Fibroblast of the aortic adventitia (primary cell): Measurements from ENCODE around the gene GPRIN3. TPM values are rescaled to one million over a fixed set of nuclear protein-coding genes. Genes with fewer than 3 reads are reported as not detected.

Experiments used
- DNase-seq: peaks from one replicate; pipeline ENCODE4 v3.0.0-alpha.2; 2010; ENCODE audit warnings: low read depth
- H3K4me3 ChIP-seq: 2 replicates; pipeline ENCODE4 v1.5.1; 2011; ENCODE audit warnings: low read depth, mild to moderate bottlenecking, control low read depth, low read length, moderate library complexity
- total RNA-seq: library from RNA; depleted of rRNA; stranded (reverse); fragments of >200 nt; gene quantifications from 2 replicates; pipeline ENCODE4 v1.2.3, GENCODE V29; 2012; ENCODE audit warnings: low replicate concordance
- TF ChIP-seq, protein P1 (sequence below): IDR thresholded peaks from 2 replicates; pipeline ENCODE4 v1.5.1; 2011; ENCODE audit warnings: mild to moderate bottlenecking, low read length, control low read depth, inconsistent platforms; ENCODE audit not compliant: insufficient read depth

The GPRIN3 gene
- total RNA-seq, 1 donor, result under 0.01 TPM

DNA sequence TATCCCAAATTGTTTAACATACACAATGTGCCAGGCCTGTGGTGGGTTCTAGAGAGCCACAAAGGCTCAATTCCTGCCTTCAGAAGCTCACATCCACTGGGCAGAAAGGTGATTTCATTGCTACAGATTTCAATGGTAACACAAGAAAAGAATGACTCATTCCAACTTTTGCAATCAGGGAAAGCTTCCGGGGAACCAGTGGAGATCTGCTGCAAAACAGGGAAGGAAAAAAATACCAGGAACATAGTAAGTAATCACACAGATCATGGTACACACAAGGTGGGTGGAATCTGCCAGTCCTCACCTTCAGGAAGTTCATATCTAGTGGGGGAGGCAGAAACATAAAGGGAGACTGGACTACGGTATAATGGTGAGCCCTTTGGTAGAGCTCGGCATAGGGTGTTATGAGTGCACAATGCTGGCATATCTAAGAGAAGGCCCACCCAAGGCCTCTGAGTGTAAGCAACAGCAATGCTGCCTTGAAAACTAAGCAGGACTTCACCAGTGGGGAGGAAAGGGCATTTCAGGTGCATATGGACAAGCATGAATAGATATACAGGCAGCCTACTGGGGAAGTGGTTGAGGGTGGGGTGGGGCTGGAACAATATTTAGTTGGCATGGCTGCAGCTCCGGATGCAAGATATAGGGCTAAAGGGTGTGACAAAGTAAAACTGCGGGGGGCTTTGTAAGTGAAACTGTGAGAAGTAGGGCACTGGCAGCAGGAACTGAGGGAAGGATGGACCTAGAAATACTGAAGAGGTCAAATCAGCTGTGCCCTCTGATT is 24.2 kb downstream of the GPRIN3 start:
- TF ChIP-seq, protein P1, sequence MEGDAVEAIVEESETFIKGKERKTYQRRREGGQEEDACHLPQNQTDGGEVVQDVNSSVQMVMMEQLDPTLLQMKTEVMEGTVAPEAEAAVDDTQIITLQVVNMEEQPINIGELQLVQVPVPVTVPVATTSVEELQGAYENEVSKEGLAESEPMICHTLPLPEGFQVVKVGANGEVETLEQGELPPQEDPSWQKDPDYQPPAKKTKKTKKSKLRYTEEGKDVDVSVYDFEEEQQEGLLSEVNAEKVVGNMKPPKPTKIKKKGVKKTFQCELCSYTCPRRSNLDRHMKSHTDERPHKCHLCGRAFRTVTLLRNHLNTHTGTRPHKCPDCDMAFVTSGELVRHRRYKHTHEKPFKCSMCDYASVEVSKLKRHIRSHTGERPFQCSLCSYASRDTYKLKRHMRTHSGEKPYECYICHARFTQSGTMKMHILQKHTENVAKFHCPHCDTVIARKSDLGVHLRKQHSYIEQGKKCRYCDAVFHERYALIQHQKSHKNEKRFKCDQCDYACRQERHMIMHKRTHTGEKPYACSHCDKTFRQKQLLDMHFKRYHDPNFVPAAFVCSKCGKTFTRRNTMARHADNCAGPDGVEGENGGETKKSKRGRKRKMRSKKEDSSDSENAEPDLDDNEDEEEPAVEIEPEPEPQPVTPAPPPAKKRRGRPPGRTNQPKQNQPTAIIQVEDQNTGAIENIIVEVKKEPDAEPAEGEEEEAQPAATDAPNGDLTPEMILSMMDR, result no peak
- DNase-seq, result peak; percentile 9
- no peak overlapping the region for H3K4me3 ChIP-seq

- TF ChIP-seq, protein P1, result no peak
- DNase-seq, result no peak
- H3K4me3 ChIP-seq, result no peak overlapping the region
Measured at GRCh38 chr4:89279385-89279784, 28.2 kb downstream of the GPRIN3 start.

DNA sequence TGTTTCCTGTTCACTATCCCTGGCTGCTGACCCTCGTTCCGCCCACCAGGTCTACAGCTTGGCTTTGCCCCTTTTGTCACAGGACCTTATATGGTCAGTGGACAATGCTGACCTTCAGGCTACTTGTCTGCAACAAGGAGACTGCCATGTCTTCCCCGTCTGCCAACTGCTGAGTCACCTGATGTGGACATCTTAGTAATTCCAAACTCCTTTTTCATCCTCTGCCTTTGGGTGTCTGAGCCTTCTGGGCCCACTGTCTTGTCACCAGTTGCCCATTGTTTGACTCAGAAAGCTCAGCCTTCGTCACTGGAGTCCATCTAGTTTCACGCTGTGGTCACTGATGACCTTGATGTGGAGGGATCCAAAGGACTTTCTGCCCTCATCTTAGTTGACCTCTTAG is 30.2 kb downstream of the GPRIN3 start:
- no peak overlapping the region for H3K4me3 ChIP-seq
- no peak for DNase-seq
- TF ChIP-seq, protein P1, result no peak

GRCh38 chr4:89276296-89276695 is 31.3 kb downstream of the GPRIN3 start:
- H3K4me3 ChIP-seq, result no peak overlapping the region

DNA sequence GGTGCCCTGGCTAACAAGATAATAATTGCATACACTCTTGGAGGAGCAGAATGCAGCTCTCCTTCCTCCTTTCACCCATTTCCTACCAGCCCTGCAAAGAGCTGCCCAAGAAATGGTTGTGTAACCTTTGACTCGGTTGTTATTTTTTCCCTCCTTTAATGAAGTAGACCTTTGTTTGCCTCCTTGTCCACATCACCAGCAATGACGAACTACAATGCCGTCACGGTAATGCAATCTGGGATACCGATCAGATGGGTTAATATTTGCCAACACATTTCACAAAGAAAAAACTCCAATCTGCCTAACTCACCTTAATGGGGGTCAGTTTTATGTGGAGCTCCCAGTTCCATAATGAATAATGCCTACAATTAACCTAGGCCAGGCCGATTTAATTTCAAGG is 32.0 kb downstream of the GPRIN3 start:
- DNase-seq, result no peak
- TF ChIP-seq, protein P1, result no peak
- no peak overlapping the region for H3K4me3 ChIP-seq

More at GRCh38 chr4:89276296-89276695, 31.3 kb downstream of the GPRIN3 start:
- DNase-seq, result no peak
- TF ChIP-seq, protein P1, result no peak

GRCh38 chr4:89273741-89274141 is 33.9 kb downstream of the GPRIN3 start:
- H3K4me3 ChIP-seq, result no peak overlapping the region
- TF ChIP-seq, protein P1, result no peak
- no peak for DNase-seq
